HL-60 (cell line): ENCODE results near the gene SGSM1.
A peak's percentile ranks its signal among the peaks of the same experiment; 100 is the strongest.

Experiments used
- DNase-seq, 2 experiments: peaks; one replicate each; pipeline ENCODE4 v3.0.0-alpha.2; 2010 to 2020; ENCODE audit warnings: low read depth in 1 of 2, low spot score in 1 of 2
- H3K27ac ChIP-seq: fragments of 250-450 bp; sonication (Bioruptor Pico); replicated peaks from 2 replicates; pipeline ENCODE4 v1.5.1; 2020; ENCODE audit warnings: mild to moderate bottlenecking, moderate library complexity
- H3K27me3 ChIP-seq: fragments of 250-450 bp; sonication (Bioruptor Pico); 2 replicates; pipeline ENCODE4 v1.5.1; 2021; ENCODE audit warnings: mild to moderate bottlenecking, moderate library complexity; ENCODE audit not compliant: insufficient read depth, poor library complexity, severe bottlenecking
- H3K4me3 ChIP-seq: replicated peaks from 2 replicates; pipeline ENCODE4 v1.5.1; 2011; ENCODE audit warnings: mild to moderate bottlenecking, control low read depth, low read length; ENCODE audit not compliant: insufficient read depth
- GABPA ChIP-seq: IDR thresholded peaks from 2 replicates; pipeline ENCODE4 v1.6.1; 2012; ENCODE audit warnings: low read depth
- POLR2AphosphoS5 ChIP-seq: IDR thresholded peaks from 2 replicates; pipeline ENCODE4 v1.6.1; 2012; ENCODE audit warnings: low read depth
- SPI1 ChIP-seq: IDR thresholded peaks from 2 replicates; pipeline ENCODE4 v1.6.1; 2012; ENCODE audit warnings: low read depth, mild to moderate bottlenecking, borderline replicate concordance
- TF ChIP-seq, protein P1 (sequence below): IDR thresholded peaks from one replicate; pipeline ENCODE4 v1.5.1; 2011; ENCODE audit warnings: low read length, control low read depth, inconsistent platforms; ENCODE audit not compliant: insufficient read depth
- TF ChIP-seq, protein P2 (sequence below): IDR thresholded peaks from 2 replicates; pipeline ENCODE4 v1.6.1; 2012; ENCODE audit warnings: low read depth; ENCODE audit not compliant: insufficient replicate concordance

The SGSM1 gene

DNA sequence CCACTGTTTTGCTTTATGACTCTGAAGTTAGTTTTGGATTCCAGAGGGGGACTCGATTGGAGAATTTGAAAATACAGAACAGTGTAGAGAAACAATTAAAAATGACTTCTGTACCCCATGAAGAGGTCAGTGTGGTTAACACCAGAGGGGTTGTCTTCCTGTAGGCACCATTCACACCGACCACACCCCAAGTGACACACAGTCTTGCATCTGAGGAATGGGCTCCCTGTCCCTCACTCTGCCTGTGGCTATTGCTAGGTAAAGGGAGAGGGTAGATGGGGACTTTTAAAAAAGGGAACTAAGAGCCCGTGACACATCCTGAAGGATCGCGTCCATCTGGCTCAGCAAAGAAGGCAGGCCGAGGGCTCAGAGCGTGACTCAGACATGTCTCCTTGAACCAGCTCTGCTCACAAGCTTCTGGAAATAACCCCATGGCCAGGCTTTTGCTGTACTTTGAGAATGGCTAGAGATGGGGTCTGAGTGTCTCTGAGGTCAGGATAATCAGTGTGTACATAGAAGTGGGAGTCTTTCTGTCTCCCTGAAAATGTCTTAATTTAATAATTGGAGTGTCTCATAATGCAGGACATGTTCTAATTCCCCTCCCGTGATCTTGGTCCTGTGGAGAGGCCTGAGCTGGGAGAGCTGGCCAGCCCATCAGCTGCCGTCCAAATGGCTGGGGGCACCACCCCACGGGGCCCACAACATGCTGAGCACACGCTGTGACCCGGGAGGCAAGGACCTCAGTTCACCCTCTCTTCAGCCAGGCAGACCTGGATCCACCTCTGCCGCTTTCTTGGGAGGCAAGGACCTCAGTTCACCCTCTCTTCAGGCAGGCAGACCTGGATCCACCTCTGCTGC lies 39.3 kb downstream of the SGSM1 start:
- DNase-seq, result peak in 1 of 2 experiments; percentile 20
- H3K27me3 ChIP-seq, result peaks cover 2% of the 10 kb centered on the region
- H3K27ac ChIP-seq, result no peak overlapping the region

DNA sequence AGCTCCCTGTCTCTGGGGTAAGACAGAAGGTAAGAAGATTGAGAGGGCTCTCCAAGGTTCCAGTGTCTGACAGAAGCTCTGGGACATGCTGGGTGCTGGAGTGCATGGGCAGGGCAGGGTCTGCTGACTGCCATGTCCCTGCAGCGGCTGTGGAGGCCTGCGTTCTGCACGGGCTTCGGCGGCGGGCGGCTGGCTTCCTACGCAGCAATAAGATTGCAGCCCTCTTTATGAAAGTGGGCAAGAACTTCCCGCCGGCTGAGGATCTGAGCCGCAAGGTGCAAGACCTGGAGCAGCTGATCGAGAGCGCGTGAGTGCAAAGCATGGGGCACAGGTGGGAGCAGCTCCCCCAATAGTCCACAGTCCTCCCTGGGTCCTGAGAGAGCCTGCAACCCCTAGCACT lies 41.5 kb downstream of the SGSM1 start:
- Histone ChIP-seq H3K4me3 (no peak overlapping the region), H3K27ac (no peak overlapping the region), H3K27me3 (no peaks in the 10 kb centered on the region)
- TF ChIP-seq, protein P1, sequence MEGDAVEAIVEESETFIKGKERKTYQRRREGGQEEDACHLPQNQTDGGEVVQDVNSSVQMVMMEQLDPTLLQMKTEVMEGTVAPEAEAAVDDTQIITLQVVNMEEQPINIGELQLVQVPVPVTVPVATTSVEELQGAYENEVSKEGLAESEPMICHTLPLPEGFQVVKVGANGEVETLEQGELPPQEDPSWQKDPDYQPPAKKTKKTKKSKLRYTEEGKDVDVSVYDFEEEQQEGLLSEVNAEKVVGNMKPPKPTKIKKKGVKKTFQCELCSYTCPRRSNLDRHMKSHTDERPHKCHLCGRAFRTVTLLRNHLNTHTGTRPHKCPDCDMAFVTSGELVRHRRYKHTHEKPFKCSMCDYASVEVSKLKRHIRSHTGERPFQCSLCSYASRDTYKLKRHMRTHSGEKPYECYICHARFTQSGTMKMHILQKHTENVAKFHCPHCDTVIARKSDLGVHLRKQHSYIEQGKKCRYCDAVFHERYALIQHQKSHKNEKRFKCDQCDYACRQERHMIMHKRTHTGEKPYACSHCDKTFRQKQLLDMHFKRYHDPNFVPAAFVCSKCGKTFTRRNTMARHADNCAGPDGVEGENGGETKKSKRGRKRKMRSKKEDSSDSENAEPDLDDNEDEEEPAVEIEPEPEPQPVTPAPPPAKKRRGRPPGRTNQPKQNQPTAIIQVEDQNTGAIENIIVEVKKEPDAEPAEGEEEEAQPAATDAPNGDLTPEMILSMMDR, result no peak
- TF ChIP-seq POLR2AphosphoS5, result no peak
- TF ChIP-seq SPI1, result no peak
- no peak for TF ChIP-seq GABPA
- TF ChIP-seq, protein P2, sequence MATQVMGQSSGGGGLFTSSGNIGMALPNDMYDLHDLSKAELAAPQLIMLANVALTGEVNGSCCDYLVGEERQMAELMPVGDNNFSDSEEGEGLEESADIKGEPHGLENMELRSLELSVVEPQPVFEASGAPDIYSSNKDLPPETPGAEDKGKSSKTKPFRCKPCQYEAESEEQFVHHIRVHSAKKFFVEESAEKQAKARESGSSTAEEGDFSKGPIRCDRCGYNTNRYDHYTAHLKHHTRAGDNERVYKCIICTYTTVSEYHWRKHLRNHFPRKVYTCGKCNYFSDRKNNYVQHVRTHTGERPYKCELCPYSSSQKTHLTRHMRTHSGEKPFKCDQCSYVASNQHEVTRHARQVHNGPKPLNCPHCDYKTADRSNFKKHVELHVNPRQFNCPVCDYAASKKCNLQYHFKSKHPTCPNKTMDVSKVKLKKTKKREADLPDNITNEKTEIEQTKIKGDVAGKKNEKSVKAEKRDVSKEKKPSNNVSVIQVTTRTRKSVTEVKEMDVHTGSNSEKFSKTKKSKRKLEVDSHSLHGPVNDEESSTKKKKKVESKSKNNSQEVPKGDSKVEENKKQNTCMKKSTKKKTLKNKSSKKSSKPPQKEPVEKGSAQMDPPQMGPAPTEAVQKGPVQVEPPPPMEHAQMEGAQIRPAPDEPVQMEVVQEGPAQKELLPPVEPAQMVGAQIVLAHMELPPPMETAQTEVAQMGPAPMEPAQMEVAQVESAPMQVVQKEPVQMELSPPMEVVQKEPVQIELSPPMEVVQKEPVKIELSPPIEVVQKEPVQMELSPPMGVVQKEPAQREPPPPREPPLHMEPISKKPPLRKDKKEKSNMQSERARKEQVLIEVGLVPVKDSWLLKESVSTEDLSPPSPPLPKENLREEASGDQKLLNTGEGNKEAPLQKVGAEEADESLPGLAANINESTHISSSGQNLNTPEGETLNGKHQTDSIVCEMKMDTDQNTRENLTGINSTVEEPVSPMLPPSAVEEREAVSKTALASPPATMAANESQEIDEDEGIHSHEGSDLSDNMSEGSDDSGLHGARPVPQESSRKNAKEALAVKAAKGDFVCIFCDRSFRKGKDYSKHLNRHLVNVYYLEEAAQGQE, result no peak
- no peak for DNase-seq

More for the DNA sequence above, 39.3 kb downstream of the SGSM1 start:
- H3K4me3 ChIP-seq, result no peak overlapping the region
- TF ChIP-seq, protein P2, result no peak
- no peak for TF ChIP-seq SPI1
- no peak for TF ChIP-seq POLR2AphosphoS5
- TF ChIP-seq, protein P1, result no peak
- no peak for TF ChIP-seq GABPA

DNA sequence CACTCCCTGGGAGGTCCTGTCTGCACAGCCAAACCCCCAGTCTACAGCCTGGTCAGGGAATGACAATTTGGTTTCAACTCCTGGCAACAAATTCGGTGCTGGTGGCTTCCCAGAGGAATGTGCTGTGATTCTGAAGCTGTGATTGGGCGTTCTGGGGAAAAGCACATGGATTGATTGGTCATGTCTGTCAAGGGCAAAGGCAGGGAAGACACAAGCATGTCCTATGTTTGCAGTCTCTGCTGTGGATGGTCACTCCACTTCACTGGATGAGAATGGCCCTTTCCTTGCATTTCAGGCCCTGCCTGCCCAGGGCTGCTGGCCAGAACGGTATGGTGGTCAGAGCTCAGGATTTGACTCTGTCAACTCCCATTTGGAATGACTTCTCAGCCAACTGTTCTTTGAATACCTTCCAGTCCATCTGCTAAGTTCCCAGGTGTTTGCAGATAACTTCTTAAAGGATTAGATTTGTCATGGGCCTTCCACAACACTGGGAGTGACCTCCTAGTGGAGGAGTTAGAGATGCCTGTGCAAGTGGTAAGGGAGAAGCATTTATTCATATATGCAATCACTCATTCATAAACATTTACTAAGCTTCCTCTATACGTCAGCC lies 42.7 kb downstream of the SGSM1 start:
- no peak for DNase-seq

More for the DNA sequence above, 42.7 kb downstream of the SGSM1 start:
- H3K27ac ChIP-seq, result no peak overlapping the region
- no peaks in the 10 kb centered on the region for H3K27me3 ChIP-seq
- TF ChIP-seq GABPA (no peak), SPI1 (no peak), POLR2AphosphoS5 (no peak)
- TF ChIP-seq, protein P2, result no peak
- TF ChIP-seq, protein P1, result no peak
- no peak overlapping the region for H3K4me3 ChIP-seq
